Prostate gland (tissue), 2 donors: ENCODE data around the gene IFT43. TPM values are rescaled to one million over a fixed set of nuclear protein-coding genes. Genes with fewer than 3 reads are reported as not detected.

Source experiments
- DNase-seq: peaks from one replicate; pipeline ENCODE4 v3.0.0-alpha.2; 2019; ENCODE audit warnings: low spot score
- H3K27ac ChIP-seq, 2 donors: fragments of 200-600 bp; sonication (generic); 2 replicates each; pipeline ENCODE4 v1.5.1; 2017 to 2019
- H3K27me3 ChIP-seq: fragments of 200-600 bp; sonication (generic); replicated peaks from 2 replicates; pipeline ENCODE4 v1.5.1; 2019; ENCODE audit not compliant: insufficient read depth
- H3K36me3 ChIP-seq, 2 donors: fragments of 200-600 bp; sonication (generic); 1 replicate in 1 of 2; 2 replicates in 1 of 2; pipeline versions ENCODE4 v1.5.1 to v1.8.1; 2017 to 2019
- H3K4me1 ChIP-seq: fragments of 200-600 bp; sonication (generic); replicated peaks from 2 replicates; pipeline ENCODE4 v1.5.1; 2019
- H3K4me3 ChIP-seq, 2 donors: fragments of 200-600 bp; sonication (generic); 2 replicates each; pipeline ENCODE4 v1.5.1; 2017 to 2019
- H3K9me3 ChIP-seq: fragments of 200-600 bp; sonication (generic); 2 replicates; pipeline ENCODE4 v1.5.1; 2017
- POLR2A ChIP-seq: fragments of 450-650 bp; IDR thresholded peaks from one replicate; pipeline ENCODE4 v1.6.1; 2016; ENCODE audit warnings: antibody characterized with exemption, mild to moderate bottlenecking
- POLR2AphosphoS5 ChIP-seq: sonication (generic); formaldehyde crosslinking; IDR thresholded peaks from one replicate; pipeline ENCODE4 v1.6.1; 2017; ENCODE audit warnings: antibody characterized with exemption
- WGBS: methylation state at CpG from one replicate; pipeline ENCODE4 v1.1.5; 2018; 5-methylcytosine and 5-hydroxymethylcytosine counted together
- intact Hi-C: fragments of 100-400 bp; cut with DNase I; formaldehyde crosslinking; loops from one replicate; pipeline ENCODE4 v1.14.2; 2022
- total RNA-seq, 2 donors: library from RNA; depleted of rRNA; stranded (reverse); fragments of >200 nt; gene quantifications; one replicate each; pipeline ENCODE4 v1.1.0, GENCODE V29; 2016
- TF ChIP-seq, protein P1 (sequence below), 4 experiments: fragments of 200-600 bp in 2 of 4; fragments of 450-650 bp in 2 of 4; sonication (generic) in 2 of 4; IDR thresholded peaks; 1 replicate in 3 of 4; 2 replicates in 1 of 4; pipeline ENCODE4 v1.5.1; 2016 to 2019; ENCODE audit warnings: antibody characterized with exemption in 4 of 4, mild to moderate bottlenecking in 2 of 4, moderate library complexity in 2 of 4

Gene IFT43
- total RNA-seq, 2 donors from 2014 or later: 43.1 to 55.9 TPM

DNA sequence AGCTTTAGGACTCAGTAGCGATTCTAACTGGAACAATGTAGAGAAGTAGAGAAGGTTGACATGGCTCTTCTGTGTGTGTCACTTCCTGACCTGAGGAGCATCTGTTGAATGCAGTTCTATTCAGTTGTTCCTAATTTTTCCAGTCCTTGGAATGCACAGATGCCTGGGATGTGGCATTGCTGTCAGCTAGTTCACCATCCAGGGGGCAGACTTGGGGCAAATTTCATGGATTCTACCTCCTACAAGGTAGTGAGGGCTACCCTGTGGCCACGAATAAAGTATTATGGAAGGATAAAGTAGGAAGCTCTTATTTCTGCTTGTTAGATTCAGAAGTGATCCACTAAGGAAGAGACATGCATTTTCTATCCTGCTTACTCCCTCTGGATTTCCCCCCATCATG, 91.8 kb downstream of the IFT43 start:
- Histone ChIP-seq H3K4me1 (no peaks in the 10 kb centered on the region), H3K9me3 (no peaks in the 10 kb centered on the region), H3K4me3 (no peak overlapping the region), H3K36me3 (no peaks in the 10 kb centered on the region), H3K27ac (no peak overlapping the region), H3K27me3 (no peaks in the 10 kb centered on the region)
- WGBS: 76% methylated on average over 2 of the region's 2 CpGs
- TF ChIP-seq, protein P1, sequence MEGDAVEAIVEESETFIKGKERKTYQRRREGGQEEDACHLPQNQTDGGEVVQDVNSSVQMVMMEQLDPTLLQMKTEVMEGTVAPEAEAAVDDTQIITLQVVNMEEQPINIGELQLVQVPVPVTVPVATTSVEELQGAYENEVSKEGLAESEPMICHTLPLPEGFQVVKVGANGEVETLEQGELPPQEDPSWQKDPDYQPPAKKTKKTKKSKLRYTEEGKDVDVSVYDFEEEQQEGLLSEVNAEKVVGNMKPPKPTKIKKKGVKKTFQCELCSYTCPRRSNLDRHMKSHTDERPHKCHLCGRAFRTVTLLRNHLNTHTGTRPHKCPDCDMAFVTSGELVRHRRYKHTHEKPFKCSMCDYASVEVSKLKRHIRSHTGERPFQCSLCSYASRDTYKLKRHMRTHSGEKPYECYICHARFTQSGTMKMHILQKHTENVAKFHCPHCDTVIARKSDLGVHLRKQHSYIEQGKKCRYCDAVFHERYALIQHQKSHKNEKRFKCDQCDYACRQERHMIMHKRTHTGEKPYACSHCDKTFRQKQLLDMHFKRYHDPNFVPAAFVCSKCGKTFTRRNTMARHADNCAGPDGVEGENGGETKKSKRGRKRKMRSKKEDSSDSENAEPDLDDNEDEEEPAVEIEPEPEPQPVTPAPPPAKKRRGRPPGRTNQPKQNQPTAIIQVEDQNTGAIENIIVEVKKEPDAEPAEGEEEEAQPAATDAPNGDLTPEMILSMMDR (IDR thresholded peaks at IDR 0.05): no peak
- TF ChIP-seq POLR2A (no peak), POLR2AphosphoS5 (no peak)
- intact Hi-C loops: no loop called here
- DNase-seq: no peak

DNA sequence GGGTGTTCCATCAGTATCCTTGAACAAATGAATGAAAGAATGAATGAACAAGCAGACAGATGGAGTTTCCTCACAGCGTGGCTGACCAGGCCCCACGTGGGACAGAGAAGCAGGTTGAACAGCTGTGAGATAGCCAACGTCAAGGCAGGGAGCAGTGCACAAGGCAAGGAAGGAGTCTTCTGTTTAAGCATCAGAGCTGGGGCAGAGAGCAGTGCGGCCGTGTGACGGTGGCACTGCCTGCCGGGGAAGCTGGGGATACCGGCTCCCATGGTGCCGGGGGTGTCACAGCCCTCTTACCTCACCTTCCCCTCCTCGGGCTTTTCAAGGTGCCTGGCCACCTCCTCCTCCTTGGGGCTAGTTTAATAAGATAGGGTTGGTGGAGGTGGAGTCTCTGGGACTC, 92.9 kb downstream of the IFT43 start:
- no peak overlapping the region for H3K4me3 ChIP-seq
- no peaks in the 10 kb centered on the region for H3K27me3 ChIP-seq
- TF ChIP-seq POLR2A (no peak), POLR2AphosphoS5 (no peak)
- TF ChIP-seq, protein P1 (IDR thresholded peaks at IDR 0.05): no peak
- WGBS: 96% methylated on average over 10 of the region's 10 CpGs
- no peaks in the 10 kb centered on the region for H3K9me3 ChIP-seq
- H3K27ac ChIP-seq: no peak overlapping the region
- DNase-seq: no peak
- H3K36me3 ChIP-seq: no peaks in the 10 kb centered on the region
- intact Hi-C loops: no loop called here
- H3K4me1 ChIP-seq: no peaks in the 10 kb centered on the region

- no peak for TF ChIP-seq POLR2AphosphoS5
- TF ChIP-seq, protein P1 (IDR thresholded peaks at IDR 0.05): no peak
- no peak for TF ChIP-seq POLR2A
- H3K36me3 ChIP-seq: no peaks in the 10 kb centered on the region
- no peak for DNase-seq
These were observed 94.5 kb downstream of the IFT43 start for GRCh38 chr14:76080025-76080424.

DNA sequence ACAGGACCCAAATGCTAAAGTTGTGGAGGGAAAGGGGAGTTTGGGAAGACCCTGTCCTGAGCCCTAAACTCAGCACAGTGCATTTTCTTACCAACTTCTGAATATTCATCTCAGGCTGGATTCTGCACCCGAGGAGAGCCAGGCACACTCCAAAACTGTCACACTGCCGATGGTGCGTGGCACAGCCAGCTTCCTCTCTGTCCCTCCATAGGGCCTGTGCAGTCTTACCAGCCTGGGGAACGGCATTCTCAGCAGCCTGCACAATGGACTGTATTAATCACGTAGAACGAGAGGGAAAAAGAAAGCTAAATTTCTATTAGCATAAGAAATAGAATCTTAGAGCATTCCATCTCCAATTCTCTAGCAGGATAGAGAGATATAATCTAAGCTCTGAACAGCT, 94.9 kb downstream of the IFT43 start:
- H3K36me3 ChIP-seq: no peaks in the 10 kb centered on the region
- no peaks in the 10 kb centered on the region for H3K9me3 ChIP-seq
- H3K4me3 ChIP-seq: no peak overlapping the region
- no peaks in the 10 kb centered on the region for H3K4me1 ChIP-seq
- intact Hi-C loops: no loop called here
- DNase-seq: no peak
- 51% methylated on average over 6 of the region's 6 CpGs for WGBS
- H3K27me3 ChIP-seq: no peaks in the 10 kb centered on the region
- TF ChIP-seq POLR2AphosphoS5 (no peak), POLR2A (no peak)
- TF ChIP-seq, protein P1 (IDR thresholded peaks at IDR 0.05): no peak
- no peak overlapping the region for H3K27ac ChIP-seq

More at GRCh38 chr14:76080025-76080424, 94.5 kb downstream of the IFT43 start:
- Histone ChIP-seq H3K27ac (no peak overlapping the region), H3K9me3 (no peaks in the 10 kb centered on the region), H3K4me1 (no peaks in the 10 kb centered on the region), H3K4me3 (no peak overlapping the region), H3K27me3 (no peaks in the 10 kb centered on the region)
- WGBS: 35% methylated on average over 10 of the region's 10 CpGs
- intact Hi-C loops: no loop called here

DNA sequence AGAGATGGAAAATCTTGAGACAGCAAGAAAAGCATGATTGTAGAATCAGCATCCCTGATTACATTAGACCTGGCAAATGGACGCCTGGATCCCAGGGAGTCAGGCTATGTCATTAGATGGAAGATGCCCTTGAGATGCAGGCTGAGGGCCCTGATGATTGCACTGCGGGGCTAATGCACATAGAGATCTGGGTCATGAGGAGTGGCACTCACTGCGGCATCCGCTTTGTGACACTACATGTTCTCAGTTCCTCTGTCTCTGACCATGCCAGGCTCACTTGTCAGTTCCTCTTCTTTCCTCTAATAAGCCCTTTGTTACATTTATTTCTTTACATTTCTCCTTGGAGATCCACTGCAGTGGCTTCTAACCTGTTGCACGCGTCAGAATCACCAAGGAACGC, 96.1 kb downstream of the IFT43 start:
- Histone ChIP-seq H3K27me3 (no peaks in the 10 kb centered on the region), H3K4me1 (no peaks in the 10 kb centered on the region), H3K36me3 (no peaks in the 10 kb centered on the region), H3K4me3 (no peak overlapping the region), H3K9me3 (no peaks in the 10 kb centered on the region), H3K27ac (no peak overlapping the region)
- intact Hi-C loops: no loop called here
- DNase-seq: no peak
- 95% methylated on average over 7 of the region's 7 CpGs for WGBS
- TF ChIP-seq POLR2AphosphoS5 (no peak), POLR2A (no peak)
- TF ChIP-seq, protein P1 (IDR thresholded peaks at IDR 0.05): no peak
